ENCODE measurements around the gene LITAF. TPM values are rescaled to one million over a fixed set of nuclear protein-coding genes. Genes with fewer than 3 reads are reported as not detected.

LITAF gene
- total and polyA plus RNA-seq, 2 of the 4 experiments (the other 2 are of a cell fraction): 113 to 206 TPM

DNA sequence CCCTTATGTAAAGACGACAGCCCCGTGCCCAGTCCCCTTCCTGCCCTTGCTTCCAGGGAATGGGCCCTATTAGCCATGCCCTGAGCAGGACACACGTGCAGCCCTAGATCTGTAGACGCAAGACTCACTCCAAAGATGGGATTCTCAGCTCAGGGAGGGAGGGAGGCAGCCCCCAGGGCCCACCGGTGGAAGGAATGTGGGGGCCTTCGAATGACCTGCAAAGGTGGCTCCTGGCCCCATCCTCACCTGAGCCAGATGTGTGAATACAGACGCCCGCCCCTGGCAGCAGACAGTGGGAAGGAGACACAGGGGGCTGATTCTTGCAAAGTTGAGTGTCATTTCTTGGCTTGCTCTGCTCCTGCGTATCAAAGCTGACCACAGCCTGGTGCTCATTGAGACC, 47.8 kb downstream of the LITAF start:
- H3K4me1 ChIP-seq (ENCODE audit: control insufficient read depth, insufficient read depth, low read length): peaks cover 5% of the 10 kb centered on the region; the same call in 1 of the 2 replicates
- 83% methylated on average over 1 of the region's 9 CpGs; no CpG with 5 or more reads in 1 of the 2 experiments for WGBS, 2 experiments (ENCODE audit: extremely low coverage in 2 of 2, insufficient read length in 1 of 2)
- in situ Hi-C loops (cut with MboI; ENCODE audit: low sequenced_read_pairs) (loop anchor here (25.0 kb wide), 1 partner anchor 577 kb away; no protein-coding TSS in a partner anchor), dilution Hi-C loops (cut with HindIII; ENCODE audit: low sequenced_read_pairs, unreplicated experiment) (no loop called here), intact Hi-C loops (cut with micrococcal nuclease) (no loop called here)
- H3K14ac ChIP-seq (replicated peaks; ENCODE audit: low read depth, low read length): no peak overlapping the region
- BruUV-seq (replicated peaks): no TSS peak
- no peak overlapping the region for H2BK5ac ChIP-seq (ENCODE audit: low read depth, low read length, poor library complexity, severe bottlenecking)
- TF ChIP-seq CHD1 (IDR thresholded peaks at IDR 0.05; ENCODE audit: low read depth, low read length) (no peak), NFE2L2 (IDR thresholded peaks at IDR 0.05; ENCODE audit: low read depth, low read length) (no peak), RCOR1 (IDR thresholded peaks at IDR 0.05; ENCODE audit: insufficient replicate concordance, low read length) (no peak), POLR2A (IDR thresholded peaks at IDR 0.05; ENCODE audit: low read depth, low read length) (no peak), FOS (IDR thresholded peaks at IDR 0.05; ENCODE audit: low read depth, low read length) (no peak), SMC3 (IDR thresholded peaks at IDR 0.05; ENCODE audit: low read depth, low read length) (no peak), RFX5 (IDR thresholded peaks at IDR 0.05; ENCODE audit: low read depth, low read length) (no peak), MXI1 (IDR thresholded peaks at IDR 0.05; ENCODE audit: borderline replicate concordance, low read depth, low read length) (no peak), BHLHE40 (IDR thresholded peaks at IDR 0.05; ENCODE audit: low read depth, low read length) (no peak), RAD21 (IDR thresholded peaks at IDR 0.05; ENCODE audit: low read length) (no peak), MAZ (IDR thresholded peaks at IDR 0.05; ENCODE audit: borderline replicate concordance, low read depth, low read length) (no peak), MAFK (IDR thresholded peaks at IDR 0.05; ENCODE audit: low read depth, low read length) (no peak), CEBPB (IDR thresholded peaks at IDR 0.05; ENCODE audit: low read depth, low read length) (no peak), USF2 (IDR thresholded peaks at IDR 0.05; ENCODE audit: low read depth, low read length) (no peak), CTCF (conservative IDR thresholded peaks at IDR 0.05; ENCODE audit: low read depth, low read length) (no peak)
- TF ChIP-seq, protein P1, sequence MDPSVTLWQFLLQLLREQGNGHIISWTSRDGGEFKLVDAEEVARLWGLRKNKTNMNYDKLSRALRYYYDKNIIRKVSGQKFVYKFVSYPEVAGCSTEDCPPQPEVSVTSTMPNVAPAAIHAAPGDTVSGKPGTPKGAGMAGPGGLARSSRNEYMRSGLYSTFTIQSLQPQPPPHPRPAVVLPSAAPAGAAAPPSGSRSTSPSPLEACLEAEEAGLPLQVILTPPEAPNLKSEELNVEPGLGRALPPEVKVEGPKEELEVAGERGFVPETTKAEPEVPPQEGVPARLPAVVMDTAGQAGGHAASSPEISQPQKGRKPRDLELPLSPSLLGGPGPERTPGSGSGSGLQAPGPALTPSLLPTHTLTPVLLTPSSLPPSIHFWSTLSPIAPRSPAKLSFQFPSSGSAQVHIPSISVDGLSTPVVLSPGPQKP (IDR thresholded peaks at IDR 0.05; ENCODE audit: borderline replicate concordance, low read depth, low read length): no peak
- no peak overlapping the region for H3K9ac ChIP-seq (ENCODE audit: low read depth, low read length)
- H3K4ac ChIP-seq (ENCODE audit: low read depth, low read length): no peak overlapping the region
- H3K36me3 ChIP-seq (ENCODE audit: control insufficient read depth, insufficient read depth, low read length): no peaks in the 10 kb centered on the region
- no peaks in the 10 kb centered on the region for H3K9me3 ChIP-seq (ENCODE audit: control insufficient read depth, insufficient read depth, low read length)
- no peak overlapping the region for H2BK15ac ChIP-seq (ENCODE audit: low read depth, low read length)
- H3K56ac ChIP-seq (ENCODE audit: extremely low read depth, insufficient read depth, low read length): no peak overlapping the region
- CTCF ChIA-PET: interaction anchor here (1.1 kb wide), 1 partner anchor 258 kb away, joined by 3 read pairs; the partner anchor contains the start of gene ZC3H7A
- H3K18ac ChIP-seq (ENCODE audit: low read depth, low read length): no peak overlapping the region
- H4K8ac ChIP-seq (ENCODE audit: low read depth in 2 of 2, low read length in 2 of 2): no peak overlapping the region
- POLR2A ChIA-PET (ENCODE audit: unreplicated experiment): no interaction called here
- no peak overlapping the region for H3K27ac ChIP-seq (ENCODE audit: insufficient read depth, low read length)
- no peak for ATAC-seq (ENCODE audit: low read depth)
- no peak overlapping the region for H2BK120ac ChIP-seq (ENCODE audit: low read depth, low read length)
- no peaks in the 10 kb centered on the region for H3K79me1 ChIP-seq (ENCODE audit: low read depth in 1 of 2, low read length in 2 of 2)
- no peak overlapping the region for H3K4me3 ChIP-seq (ENCODE audit: insufficient read depth, low read depth, low read length)
- H4K20me1 ChIP-seq (ENCODE audit: insufficient read depth, low read length): no peaks in the 10 kb centered on the region
- no peak for DNase-seq
- H3K4me2 ChIP-seq (ENCODE audit: low read depth, low read length): no peak overlapping the region
- H2BK20ac ChIP-seq (ENCODE audit: low read depth, low read length): no peak overlapping the region
- no peak overlapping the region for H2AK5ac ChIP-seq (ENCODE audit: low read depth, low read length)
- H2AK9ac ChIP-seq (replicated peaks; ENCODE audit: low read depth, low read length, poor library complexity): no peak overlapping the region
- no peaks in the 10 kb centered on the region; the same call in 1 of the 2 replicates for H3K9me1 ChIP-seq (ENCODE audit: insufficient read depth, low read length)
- no peak overlapping the region for H3K23ac ChIP-seq (ENCODE audit: low read depth, low read length)
- no peaks in the 10 kb centered on the region for H3K27me3 ChIP-seq (ENCODE audit: control insufficient read depth, insufficient read depth, low read length)
- no peak overlapping the region for H4K91ac ChIP-seq (ENCODE audit: insufficient read depth, low read depth, low read length)
- H4K5ac ChIP-seq (ENCODE audit: low read depth, low read length): no peak overlapping the region
- no peak overlapping the region for H2AFZ ChIP-seq (replicated peaks; ENCODE audit: low read length, poor library complexity)
